Lower leg skin (tissue), 3 donors: ENCODE measurements around the gene SPOCD1.

ENCODE experiments used
- CTCF ChIP-seq, 3 donors: fragments of 450-650 bp; IDR thresholded peaks; one replicate each; pipeline ENCODE4 v1.5.1; 2016; ENCODE audit warnings: antibody characterized with exemption in 3 of 3, mild to moderate bottlenecking in 3 of 3, moderate library complexity in 2 of 3
- POLR2A ChIP-seq, 2 donors: fragments of 450-650 bp; IDR thresholded peaks; one replicate each; pipeline ENCODE4 v1.6.1; 2016 to 2017; ENCODE audit warnings: antibody characterized with exemption in 2 of 2, mild to moderate bottlenecking in 1 of 2, moderate library complexity in 1 of 2

- TF ChIP-seq CTCF (IDR thresholded peaks at IDR 0.05) (no peak), POLR2A (IDR thresholded peaks at IDR 0.05) (no peak)
Observed at GRCh38 chr1:31759298-31760023, 56.4 kb downstream of the SPOCD1 start.
